Muscle of leg (tissue), 11 donors: Measurements from ENCODE around the gene HMCN2. TPM values are rescaled to one million over a fixed set of nuclear protein-coding genes. Genes with fewer than 3 reads are reported as not detected.
"Not testable (repeated sequence)": the region's sequence is repeated elsewhere in the genome, so short reads cannot be mapped to it uniquely, and the experiment has no call there.

Experiments
- DNase-seq: peaks from one replicate; pipeline ENCODE4 v3.0.0; 2013
- H3K27ac ChIP-seq: one replicate; pipeline ENCODE4 v1.5.1; 2013; ENCODE audit warnings: mild to moderate bottlenecking, low read length, control low read depth
- H3K27me3 ChIP-seq: one replicate; pipeline ENCODE4 v1.6.1; 2013; ENCODE audit warnings: low read length; ENCODE audit not compliant: control insufficient read depth, insufficient read depth
- H3K36me3 ChIP-seq: one replicate; pipeline ENCODE4 v1.6.1; 2013; ENCODE audit warnings: low read length; ENCODE audit not compliant: control insufficient read depth, insufficient read depth
- H3K4me1 ChIP-seq: one replicate; pipeline ENCODE4 v1.6.1; 2013; ENCODE audit warnings: low read length; ENCODE audit not compliant: control insufficient read depth, insufficient read depth
- H3K4me3 ChIP-seq: one replicate; pipeline ENCODE4 v1.5.1; 2013; ENCODE audit warnings: low read length, control low read depth
- H3K9me3 ChIP-seq: replicated peaks from 2 replicates; pipeline ENCODE4 v1.6.1; 2013; ENCODE audit warnings: low read depth, low read length; ENCODE audit not compliant: control insufficient read depth
- WGBS: methylation state at CpG from one replicate; pipeline ENCODE4 v1.1.5; 2013; ENCODE audit warnings: missing lambda C conversion rate; ENCODE audit not compliant: insufficient coverage; 5-methylcytosine and 5-hydroxymethylcytosine counted together
- polyA plus RNA-seq, 8 donors: library from polyadenylated mRNA; unstranded; fragments of 120-200 nt; gene quantifications; one replicate each; pipeline versions ENCODE4 v1.2.1 to v1.2.3, GENCODE V29; 2013; ENCODE audit warnings: inconsistent platforms in 1 of 8, low replicate concordance in 1 of 8; ENCODE audit not compliant: insufficient read length in 8 of 8, insufficient read depth in 1 of 8
- total RNA-seq: library from RNA; stranded (reverse); fragments of 120-200 nt; gene quantifications from one replicate; pipeline ENCODE4 v1.2.4, GENCODE V29; 2013

The HMCN2 gene
- total and polyA plus RNA-seq, 9 donors, result 2.8 to 7.7 (median 4.3) TPM

DNA sequence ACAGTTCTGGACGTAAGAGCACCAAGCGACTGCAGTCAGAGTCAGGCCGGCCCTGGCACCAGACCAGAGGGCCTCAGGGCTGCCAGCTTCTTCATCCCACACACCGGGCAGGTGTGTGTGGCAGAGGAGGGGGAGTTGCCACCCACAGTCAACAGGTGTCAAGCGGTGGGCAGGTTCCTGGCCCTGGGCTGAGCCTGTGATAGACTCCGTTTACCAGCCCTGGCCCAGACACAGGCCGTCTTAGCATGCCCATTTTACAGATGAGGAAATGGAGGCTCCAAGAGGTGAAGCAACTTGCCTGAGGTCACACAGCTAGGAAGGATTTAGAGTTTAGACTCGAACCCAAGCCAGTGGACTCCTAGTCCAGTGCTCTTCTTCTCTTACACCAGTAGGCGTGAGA, 71.8 kb downstream of the HMCN2 start:
- Histone ChIP-seq H3K4me3 (no peak overlapping the region), H3K9me3 (no peaks in the 10 kb centered on the region), H3K27me3 (peaks cover 4% of the 10 kb centered on the region), H3K4me1 (peaks cover 38% of the 10 kb centered on the region), H3K27ac (peak overlapping the region; percentile 18), H3K36me3 (no peaks in the 10 kb centered on the region)
- 83% methylated on average over 3 of the region's 9 CpGs for WGBS
- DNase-seq, result no peak

DNA sequence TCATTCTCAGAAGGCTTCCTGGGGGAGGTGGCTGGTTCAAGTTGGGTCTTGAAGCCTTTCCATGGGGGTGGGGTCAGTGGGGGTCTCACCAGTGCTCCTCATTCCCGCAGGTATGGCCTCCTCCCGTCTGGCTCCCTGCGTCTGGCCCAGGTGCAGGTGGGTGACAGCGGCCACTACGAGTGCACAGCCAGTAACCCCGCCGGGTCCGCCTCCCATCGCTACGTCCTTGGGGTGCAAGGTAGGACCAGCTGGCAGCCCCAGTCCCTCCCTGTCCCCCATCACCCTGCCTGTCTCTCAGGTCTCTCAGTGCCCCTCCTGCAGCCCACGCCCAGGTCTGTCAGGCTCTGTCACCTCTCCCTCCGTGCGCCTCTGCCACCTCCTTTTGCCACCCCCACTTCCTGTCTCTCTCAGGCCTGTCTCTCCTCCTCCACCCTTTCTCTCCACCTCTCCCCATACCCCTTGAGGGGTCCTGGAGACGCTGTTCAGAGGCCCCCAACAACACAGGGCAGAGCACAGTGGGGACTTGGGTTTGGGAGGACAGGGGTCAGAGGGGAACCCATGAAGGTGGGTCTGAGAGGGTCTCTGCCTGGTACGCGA, 72.3 kb downstream of the HMCN2 start:
- Histone ChIP-seq H3K27me3 (peaks cover 4% of the 10 kb centered on the region), H3K4me1 (peaks cover 32% of the 10 kb centered on the region), H3K27ac (no peak overlapping the region), H3K4me3 (no peak overlapping the region), H3K9me3 (no peaks in the 10 kb centered on the region), H3K36me3 (no peaks in the 10 kb centered on the region)
- 85% methylated on average over 15 of the region's 16 CpGs for WGBS
- DNase-seq, result no peak

DNA sequence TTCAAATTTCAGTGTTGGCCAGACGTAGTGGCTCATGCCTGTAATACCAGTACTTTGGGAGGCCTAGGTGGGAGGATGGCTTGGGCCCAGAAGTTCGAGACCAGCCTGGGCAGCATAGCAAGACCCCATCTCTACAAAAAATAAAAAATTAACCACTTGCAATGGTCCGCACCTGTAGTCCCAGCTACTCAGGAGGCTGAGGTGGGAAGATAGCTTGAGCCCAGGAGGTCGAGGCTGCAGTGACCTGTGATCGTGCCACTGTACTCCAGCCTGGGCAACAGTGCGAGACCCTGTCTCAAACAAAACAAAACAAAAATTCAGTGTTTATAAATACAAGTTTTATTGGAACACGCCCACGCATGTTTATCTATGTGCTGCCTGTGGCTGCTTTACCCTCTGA, 73.3 kb downstream of the HMCN2 start:
- not testable (repeated sequence) for H3K36me3 ChIP-seq, H3K4me3 ChIP-seq, H3K9me3 ChIP-seq, H3K27me3 ChIP-seq, DNase-seq, H3K27ac ChIP-seq
- H3K4me1 ChIP-seq, result peaks cover 25% of the 10 kb centered on the region
- WGBS, result no CpG with 5 or more reads among the region's 8 CpGs

DNA sequence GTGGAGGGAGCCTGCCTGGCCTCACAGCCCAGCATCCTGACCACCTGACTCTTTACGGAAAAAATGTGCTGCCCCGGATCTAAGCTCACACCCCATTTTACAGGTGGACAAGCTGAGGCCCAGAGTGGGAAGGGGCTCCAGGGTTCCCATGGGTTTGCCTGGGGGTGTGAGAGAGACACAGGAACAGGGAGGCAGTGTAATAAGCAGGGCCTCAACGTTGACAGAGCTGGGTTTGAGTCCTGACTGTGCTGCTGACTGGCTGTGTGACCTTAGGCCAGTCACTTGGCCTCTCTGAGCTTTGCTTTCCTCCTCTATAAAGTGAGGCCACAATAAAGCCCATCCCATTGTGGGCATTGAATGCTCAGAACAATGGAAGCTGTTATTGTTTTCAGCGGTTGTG, 73.7 kb downstream of the HMCN2 start:
- Histone ChIP-seq H3K4me3 (no peak overlapping the region), H3K9me3 (no peaks in the 10 kb centered on the region), H3K27ac (no peak overlapping the region), H3K36me3 (no peaks in the 10 kb centered on the region), H3K27me3 (peaks cover 6% of the 10 kb centered on the region), H3K4me1 (peaks cover 22% of the 10 kb centered on the region)
- DNase-seq, result no peak
- WGBS, result no CpG with 5 or more reads among the region's 4 CpGs

DNA sequence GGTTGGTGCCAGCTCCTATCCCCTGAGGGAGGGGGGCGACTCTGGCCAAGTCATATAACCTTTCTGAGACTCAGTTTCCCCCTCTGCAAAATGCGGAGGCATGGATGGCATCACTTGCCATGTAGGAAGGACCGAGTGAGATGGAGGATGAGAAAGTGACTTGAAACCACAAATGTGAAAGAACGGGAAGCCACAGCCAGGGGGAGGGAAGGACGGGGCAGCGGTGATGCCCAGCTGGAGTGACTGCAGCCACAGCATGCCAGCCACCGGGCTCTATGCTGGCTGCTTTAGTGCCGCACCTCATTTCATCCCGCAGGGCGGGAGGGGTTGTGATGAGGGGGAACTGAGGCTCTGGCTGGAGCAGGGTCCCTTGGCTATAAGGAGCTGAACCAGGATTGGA, 74.5 kb downstream of the HMCN2 start:
- no peaks in the 10 kb centered on the region for H3K36me3 ChIP-seq
- 68% methylated on average over 5 of the region's 10 CpGs for WGBS

DNA sequence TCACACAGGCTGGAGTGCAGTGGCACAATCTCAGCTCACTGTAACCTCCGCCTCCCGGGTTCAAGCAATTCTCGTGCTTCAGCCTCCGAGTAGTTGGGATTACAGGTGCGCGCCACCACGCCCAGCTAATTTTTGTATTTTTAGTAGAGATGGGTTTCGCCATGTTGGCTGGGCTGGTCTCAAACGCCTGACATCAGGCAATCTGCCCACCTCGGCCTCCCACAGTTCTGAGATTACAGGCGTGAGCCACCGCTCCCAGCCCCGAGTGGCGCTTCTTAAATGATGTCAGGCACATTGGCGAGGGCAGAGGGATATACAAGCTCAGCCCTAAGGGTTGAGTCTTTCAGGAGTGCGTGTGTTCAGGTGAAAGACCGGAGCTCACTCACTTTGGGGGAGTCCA, 75.0 kb downstream of the HMCN2 start:
- H3K9me3 ChIP-seq, H3K27me3 ChIP-seq, H3K36me3 ChIP-seq, H3K27ac ChIP-seq, DNase-seq, H3K4me3 ChIP-seq: not testable (repeated sequence)
- peaks cover 19% of the 10 kb centered on the region for H3K4me1 ChIP-seq
- 82% methylated on average over 10 of the region's 17 CpGs for WGBS

More for the DNA sequence above, 74.5 kb downstream of the HMCN2 start:
- Histone ChIP-seq H3K27me3 (peaks cover 4% of the 10 kb centered on the region), H3K27ac (no peak overlapping the region), H3K9me3 (no peaks in the 10 kb centered on the region), H3K4me3 (no peak overlapping the region), H3K4me1 (peaks cover 22% of the 10 kb centered on the region)
- DNase-seq, result no peak

- WGBS, result 52% methylated on average over 6 of the region's 13 CpGs
- DNase-seq, result no peak
- no peak overlapping the region for H3K27ac ChIP-seq
- peaks cover 15% of the 10 kb centered on the region for H3K4me1 ChIP-seq
- H3K27me3 ChIP-seq, result peaks cover 4% of the 10 kb centered on the region
- no peak overlapping the region for H3K4me3 ChIP-seq
- no peaks in the 10 kb centered on the region for H3K9me3 ChIP-seq
- no peaks in the 10 kb centered on the region for H3K36me3 ChIP-seq
Observed at GRCh38 chr9:130341128-130341527, 75.6 kb downstream of the HMCN2 start.

- no peak for DNase-seq
- Histone ChIP-seq H3K4me3 (no peak overlapping the region), H3K36me3 (no peaks in the 10 kb centered on the region), H3K4me1 (peaks cover 6% of the 10 kb centered on the region), H3K27me3 (peaks cover 8% of the 10 kb centered on the region), H3K9me3 (no peaks in the 10 kb centered on the region), H3K27ac (no peak overlapping the region)
- 100% methylated on average over 1 of the region's 13 CpGs for WGBS
Observed at GRCh38 chr9:130341839-130342713, 76.5 kb downstream of the HMCN2 start.

DNA sequence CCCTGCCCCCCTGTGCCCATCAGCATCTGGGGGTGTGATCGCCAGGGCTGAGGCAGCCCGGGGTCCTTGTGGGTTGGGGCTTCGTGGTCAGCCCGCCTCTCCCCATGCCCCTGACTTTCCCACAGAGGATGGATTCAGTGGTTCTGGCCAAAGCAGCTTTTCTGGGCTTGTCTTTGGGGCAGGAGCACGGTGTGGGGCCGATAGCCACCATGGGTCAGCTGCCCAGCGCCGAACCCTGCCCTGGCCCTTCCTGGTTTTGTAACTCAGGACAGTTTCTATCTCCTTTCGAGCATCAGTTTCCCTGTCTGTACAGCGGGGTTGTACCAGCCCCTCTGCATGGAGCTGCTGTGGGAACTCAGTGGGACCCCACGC, 77.1 kb downstream of the HMCN2 start:
- Histone ChIP-seq H3K4me3 (no peak overlapping the region), H3K36me3 (no peaks in the 10 kb centered on the region), H3K27ac (no peak overlapping the region), H3K4me1 (peaks cover 3% of the 10 kb centered on the region), H3K9me3 (no peaks in the 10 kb centered on the region), H3K27me3 (peaks cover 8% of the 10 kb centered on the region)
- WGBS, result 80% methylated on average over 10 of the region's 11 CpGs
- no peak for DNase-seq

- H3K36me3 ChIP-seq, result no peaks in the 10 kb centered on the region
- no peaks in the 10 kb centered on the region for H3K9me3 ChIP-seq
- no peak overlapping the region for H3K27ac ChIP-seq
- WGBS, result 68% methylated on average over 4 of the region's 12 CpGs
- no peak for DNase-seq
- no peak overlapping the region for H3K4me3 ChIP-seq
- H3K4me1 ChIP-seq, result peaks cover 3% of the 10 kb centered on the region
- H3K27me3 ChIP-seq, result peaks cover 8% of the 10 kb centered on the region
Observed at GRCh38 chr9:130343445-130343918, 77.9 kb downstream of the HMCN2 start.
